ENCODE results near the gene S100A7.

Gene S100A7

DNA sequence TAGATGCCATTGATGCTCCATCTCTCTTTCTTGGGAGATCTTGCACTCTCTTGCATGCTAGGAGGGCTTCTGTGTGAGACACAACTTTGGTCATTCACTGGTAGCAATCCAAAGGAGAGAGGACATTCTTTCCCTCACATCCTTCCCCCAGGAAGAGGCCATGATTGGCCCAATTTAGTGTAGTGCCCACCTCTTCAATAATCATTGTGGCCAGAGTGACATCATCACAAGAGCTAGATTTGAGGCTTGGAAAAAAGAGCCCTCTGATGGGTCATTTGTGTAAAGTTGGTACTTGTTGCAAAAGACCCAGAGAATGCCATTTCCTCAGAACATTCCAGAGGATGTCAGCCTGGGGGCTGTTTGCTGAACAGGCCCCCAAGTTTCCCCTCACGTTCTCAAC lies 45.1 kb upstream of the S100A7 start:
- DNase-seq (ENCODE audit: low read depth), result no peak
- no peak for TF ChIP-seq CTCF (IDR thresholded peaks at IDR 0.05; ENCODE audit: insufficient read depth, low read depth, low read length, missing control alignments)
- H3K4me3 ChIP-seq (ENCODE audit: low read length), result no peak overlapping the region

GRCh38 chr1:153503766-153504165 lies 43.3 kb upstream of the S100A7 start:
- H3K4me3 ChIP-seq (ENCODE audit: low read length), result no peak overlapping the region
- TF ChIP-seq CTCF (IDR thresholded peaks at IDR 0.05; ENCODE audit: insufficient read depth, low read depth, low read length, missing control alignments), result no peak
- no peak for DNase-seq (ENCODE audit: low read depth)

GRCh38 chr1:153498746-153499145 lies 38.3 kb upstream of the S100A7 start:
- DNase-seq (ENCODE audit: low read depth), result no peak
- H3K4me3 ChIP-seq (ENCODE audit: low read length), result no peak overlapping the region
- TF ChIP-seq CTCF (IDR thresholded peaks at IDR 0.05; ENCODE audit: insufficient read depth, low read depth, low read length, missing control alignments), result no peak

GRCh38 chr1:153495536-153495935 lies 35.1 kb upstream of the S100A7 start:
- no peak for TF ChIP-seq CTCF (IDR thresholded peaks at IDR 0.05; ENCODE audit: insufficient read depth, low read depth, low read length, missing control alignments)
- H3K4me3 ChIP-seq (ENCODE audit: low read length), result no peak overlapping the region
- no peak for DNase-seq (ENCODE audit: low read depth)

- TF ChIP-seq CTCF (IDR thresholded peaks at IDR 0.05; ENCODE audit: insufficient read depth, low read depth, low read length, missing control alignments), result peak; percentile 99
- no peak overlapping the region for H3K4me3 ChIP-seq (ENCODE audit: low read length)
- DNase-seq (ENCODE audit: low read depth), result peak; percentile 67
Measured at GRCh38 chr1:153494976-153495535, 34.6 kb upstream of the S100A7 start.

- peak; percentile 88 for DNase-seq (ENCODE audit: low read depth)
- TF ChIP-seq CTCF (IDR thresholded peaks at IDR 0.05; ENCODE audit: insufficient read depth, low read depth, low read length, missing control alignments), result peak; percentile 9
- H3K4me3 ChIP-seq (ENCODE audit: low read length), result no peak overlapping the region
Measured at GRCh38 chr1:153493343-153493960, 33.0 kb upstream of the S100A7 start.

Measured in epithelial cell of esophagus (primary cell).